ENCODE data around the gene COG5. TPM values are rescaled to one million over a fixed set of nuclear protein-coding genes. Genes with fewer than 3 reads are reported as not detected.

Gene COG5
- total RNA-seq, 1 experiment from 2014 or later: 20.2 TPM

DNA sequence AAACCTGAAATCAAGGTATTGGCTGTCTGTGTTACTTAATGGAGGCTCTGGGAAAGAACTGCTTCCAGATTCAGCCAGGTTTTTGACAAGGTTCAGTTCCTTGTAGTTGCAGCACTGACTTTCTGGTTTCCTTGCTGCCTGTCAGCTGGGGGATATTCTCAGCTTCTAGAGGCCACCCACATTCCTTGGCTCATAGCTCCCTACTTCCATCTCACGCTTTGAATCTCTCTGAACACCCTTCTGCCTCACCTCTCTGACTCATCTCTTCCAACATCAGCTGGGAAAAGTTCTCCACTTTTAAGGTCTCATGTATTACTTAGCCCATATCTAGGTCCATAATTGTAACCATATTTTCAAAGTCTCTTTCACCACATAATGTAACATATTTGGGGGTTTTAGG is 116.7 kb downstream of the COG5 start:
- H3K4me2 ChIP-seq (ENCODE audit: insufficient read depth, insufficient read length, low read length): no peak overlapping the region
- no peak overlapping the region for H3K9ac ChIP-seq (ENCODE audit: extremely low read depth, insufficient read length, low read length)
- no peaks in the 10 kb centered on the region for H3K27me3 ChIP-seq (ENCODE audit: insufficient read depth, low read length)
- no peak overlapping the region for H2BK5ac ChIP-seq (ENCODE audit: insufficient read length, low read length)
- no peak overlapping the region for H4K8ac ChIP-seq (replicated peaks; ENCODE audit: insufficient read length, low read depth, low read length)
- H3K4me1 Mint-ChIP-seq: no peaks in the 10 kb centered on the region
- H3K27ac Mint-ChIP-seq: no peak overlapping the region
- no peaks in the 10 kb centered on the region for H4K20me1 ChIP-seq (ENCODE audit: control insufficient read depth, insufficient read depth, insufficient read length)
- no peaks in the 10 kb centered on the region for H3K4me1 ChIP-seq (ENCODE audit: insufficient read depth, low read length)
- H3K79me2 ChIP-seq (ENCODE audit: insufficient read depth, low read length): no peaks in the 10 kb centered on the region
- no peak overlapping the region for H3K23ac ChIP-seq (ENCODE audit: insufficient read length, low read depth, low read length)
- no peak overlapping the region for H4K5ac ChIP-seq (ENCODE audit: insufficient read length, low read depth, low read length)
- H3K36me3 Mint-ChIP-seq (ENCODE audit: insufficient read depth in 1 of 3, low read depth in 3 of 3): 0 out of 7 replicates have a peak, but pooled peaks cover 0 to 1% (median 0%) of the 10 kb centered on the region in 3 experiments
- no peak overlapping the region for H2BK15ac ChIP-seq (ENCODE audit: low read depth, low read length)
- TF ChIP-seq, protein P1, sequence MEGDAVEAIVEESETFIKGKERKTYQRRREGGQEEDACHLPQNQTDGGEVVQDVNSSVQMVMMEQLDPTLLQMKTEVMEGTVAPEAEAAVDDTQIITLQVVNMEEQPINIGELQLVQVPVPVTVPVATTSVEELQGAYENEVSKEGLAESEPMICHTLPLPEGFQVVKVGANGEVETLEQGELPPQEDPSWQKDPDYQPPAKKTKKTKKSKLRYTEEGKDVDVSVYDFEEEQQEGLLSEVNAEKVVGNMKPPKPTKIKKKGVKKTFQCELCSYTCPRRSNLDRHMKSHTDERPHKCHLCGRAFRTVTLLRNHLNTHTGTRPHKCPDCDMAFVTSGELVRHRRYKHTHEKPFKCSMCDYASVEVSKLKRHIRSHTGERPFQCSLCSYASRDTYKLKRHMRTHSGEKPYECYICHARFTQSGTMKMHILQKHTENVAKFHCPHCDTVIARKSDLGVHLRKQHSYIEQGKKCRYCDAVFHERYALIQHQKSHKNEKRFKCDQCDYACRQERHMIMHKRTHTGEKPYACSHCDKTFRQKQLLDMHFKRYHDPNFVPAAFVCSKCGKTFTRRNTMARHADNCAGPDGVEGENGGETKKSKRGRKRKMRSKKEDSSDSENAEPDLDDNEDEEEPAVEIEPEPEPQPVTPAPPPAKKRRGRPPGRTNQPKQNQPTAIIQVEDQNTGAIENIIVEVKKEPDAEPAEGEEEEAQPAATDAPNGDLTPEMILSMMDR (conservative IDR thresholded peaks at IDR 0.05): no peak
- no peaks in the 10 kb centered on the region for H3K79me1 ChIP-seq (ENCODE audit: insufficient read depth, low read depth, low read length, poor library complexity, severe bottlenecking)
- H3K4ac ChIP-seq (ENCODE audit: low read depth, low read length): no peak overlapping the region
- no CpG with 5 or more reads among the region's 1 CpG for WGBS (ENCODE audit: extremely low coverage, insufficient read length, low lambda C conversion rate)
- no peak overlapping the region for H3T11ph ChIP-seq (ENCODE audit: low read length)
- no peak overlapping the region for H2AK5ac ChIP-seq (ENCODE audit: insufficient read length, low read length)
- H3K9me3 ChIP-seq (ENCODE audit: control insufficient read depth, low read depth, low read length): no peaks in the 10 kb centered on the region
- no peak overlapping the region for H2BK120ac ChIP-seq (ENCODE audit: low read depth, low read length, poor library complexity, severe bottlenecking)
- no peak overlapping the region for H2BK12ac ChIP-seq (ENCODE audit: insufficient read length, low read depth, low read length)
- no peak overlapping the region for H3K56ac ChIP-seq (ENCODE audit: insufficient read length, low read depth, low read length)
- no peak overlapping the region for H3K27ac ChIP-seq (ENCODE audit: insufficient read length, low read depth, low read length)
- H3K4me3 Mint-ChIP-seq: no peak overlapping the region
- no peak overlapping the region for H3K18ac ChIP-seq (ENCODE audit: insufficient read length, low read depth, low read length)
- peaks cover 0 to 1% of the 10 kb centered on the region in 2 experiments; a peak in 1 of 5 replicates for H3K9me3 Mint-ChIP-seq
- no peak for DNase-seq
- no peaks in the 10 kb centered on the region for H3K27me3 Mint-ChIP-seq (ENCODE audit: low read depth)
- no peak overlapping the region for H3K14ac ChIP-seq (ENCODE audit: insufficient read depth, low read length)
- no peak overlapping the region for H2AFZ ChIP-seq (ENCODE audit: low read length)
- H4K91ac ChIP-seq (ENCODE audit: insufficient read length, low read depth, low read length): no peak overlapping the region
- H2BK20ac ChIP-seq (ENCODE audit: low read depth, low read length, poor library complexity, severe bottlenecking): no peak overlapping the region
- no peaks in the 10 kb centered on the region for H3K23me2 ChIP-seq (ENCODE audit: insufficient read length, low read depth, low read length, poor library complexity, severe bottlenecking)

Data from H9 (cell line).